Left ventricle myocardium inferior (tissue), 1 donor: ENCODE data around the gene ABHD10. TPM values are rescaled to one million over a fixed set of nuclear protein-coding genes. Genes with fewer than 3 reads are reported as not detected.

Experiments
- DNase-seq: peaks from one replicate; pipeline ENCODE4 v3.0.0-alpha.2; 2020
- H3K27ac ChIP-seq: fragments of 200-600 bp; replicated peaks from 2 replicates; pipeline ENCODE4 v1.8.0; 2021
- H3K27me3 ChIP-seq: fragments of 200-600 bp; 2 replicates; pipeline ENCODE4 v1.8.0; 2021; ENCODE audit warnings: low read depth
- H3K36me3 ChIP-seq: fragments of 200-600 bp; 2 replicates; pipeline ENCODE4 v1.8.0; 2021
- H3K4me1 ChIP-seq: fragments of 200-600 bp; 2 replicates; pipeline ENCODE4 v1.8.0; 2021
- H3K4me3 ChIP-seq: fragments of 200-600 bp; 2 replicates; pipeline ENCODE4 v1.8.0; 2021; ENCODE audit warnings: mild to moderate bottlenecking, moderate library complexity
- H3K9me3 ChIP-seq: fragments of 200-600 bp; replicated peaks from 2 replicates; pipeline ENCODE4 v1.8.0; 2021
- CTCF ChIP-seq: fragments of 200-600 bp; IDR thresholded peaks from 2 replicates; pipeline ENCODE4 v1.8.0; 2021; ENCODE audit warnings: antibody characterized with exemption, mild to moderate bottlenecking, borderline replicate concordance
- intact Hi-C: fragments of 100-400 bp; cut with micrococcal nuclease; formaldehyde crosslinking; loops from one replicate; pipeline ENCODE4 v1.11.0; 2022
- total RNA-seq: library from RNA; stranded (reverse); fragmentation: NEBNext Ultra II Directional; extraction: Animal tissue kit (Norgen Biotek cat#: 25700); gene quantifications from one replicate; pipeline ENCODE4 v1.2.1, GENCODE V29; 2021
- donor health status: DM: no; HTN: yes; CAD: no; lungs with severe emphysema.

Gene ABHD10
- total RNA-seq, 1 donor from 2014 or later = 62.7 TPM

DNA sequence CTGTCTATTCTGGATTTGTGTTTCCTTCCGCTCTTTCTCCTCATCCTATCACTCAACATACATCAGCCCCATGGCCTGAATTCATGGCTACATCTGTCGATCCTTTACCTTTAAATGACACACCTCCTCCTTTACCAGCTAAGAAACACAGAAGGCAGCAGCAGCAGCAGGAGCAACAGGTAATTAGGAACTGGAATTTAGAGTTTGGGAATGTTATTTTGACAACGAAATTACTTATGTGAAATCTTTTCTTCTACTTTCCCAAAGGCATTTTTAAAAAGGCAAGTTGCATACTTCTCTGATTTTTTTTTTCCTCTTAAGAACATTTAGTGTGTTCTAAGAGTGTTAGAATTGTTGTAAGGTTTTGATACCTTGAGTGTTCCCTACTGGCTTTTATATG lies 29.1 kb upstream of the ABHD10 start:
- intact Hi-C loops = no loop called here
- Histone ChIP-seq H3K4me3 (no peak overlapping the region), H3K27ac (no peak overlapping the region), H3K4me1 (peaks cover 39% of the 10 kb centered on the region), H3K27me3 (no peaks in the 10 kb centered on the region), H3K36me3 (peaks cover 80% of the 10 kb centered on the region), H3K9me3 (no peaks in the 10 kb centered on the region)
- no peak for DNase-seq
- TF ChIP-seq CTCF = no peak

- H3K36me3 ChIP-seq = peaks cover 81% of the 10 kb centered on the region
- intact Hi-C loops = no loop called here
- TF ChIP-seq CTCF = no peak
Measured at GRCh38 chr3:111951032-111951431, 27.8 kb upstream of the ABHD10 start.

GRCh38 chr3:111952086-111952485 lies 26.7 kb upstream of the ABHD10 start:
- Histone ChIP-seq H3K27me3 (no peaks in the 10 kb centered on the region), H3K9me3 (no peaks in the 10 kb centered on the region), H3K4me3 (no peak overlapping the region), H3K4me1 (peaks cover 46% of the 10 kb centered on the region), H3K27ac (no peak overlapping the region), H3K36me3 (peaks cover 83% of the 10 kb centered on the region)
- intact Hi-C loops = no loop called here
- no peak for DNase-seq
- TF ChIP-seq CTCF = no peak

More at GRCh38 chr3:111951032-111951431, 27.8 kb upstream of the ABHD10 start:
- no peak for DNase-seq
- no peaks in the 10 kb centered on the region for H3K27me3 ChIP-seq
- no peak overlapping the region for H3K4me3 ChIP-seq
- no peaks in the 10 kb centered on the region for H3K9me3 ChIP-seq
- H3K27ac ChIP-seq = no peak overlapping the region
- H3K4me1 ChIP-seq = peaks cover 44% of the 10 kb centered on the region

DNA sequence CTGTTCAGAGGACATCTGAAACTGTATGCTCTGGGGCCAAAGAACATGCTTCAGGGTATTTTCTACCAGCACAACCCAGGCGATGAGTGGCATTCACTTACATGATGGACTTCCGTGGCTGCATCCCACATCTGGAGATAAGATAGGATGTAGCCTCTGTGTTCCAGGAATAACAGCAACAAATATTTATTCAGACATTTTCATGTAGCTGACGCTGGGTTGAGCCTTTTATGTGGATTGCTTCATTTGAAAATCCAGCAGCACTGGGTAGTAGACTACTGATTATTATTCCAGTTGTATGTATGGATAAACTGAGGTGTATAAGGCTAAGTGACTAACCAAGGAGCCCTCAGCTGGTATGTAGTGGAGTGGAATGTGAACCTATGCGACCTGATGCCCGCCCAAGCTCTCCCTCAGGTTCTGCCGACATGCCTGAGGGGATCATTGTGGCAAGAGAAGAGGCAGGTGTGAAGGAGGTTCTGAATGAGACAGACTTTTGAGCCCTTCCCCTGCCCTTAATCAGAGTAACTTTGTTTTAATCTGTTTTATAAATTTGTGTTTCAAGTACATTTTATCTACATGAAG lies 25.9 kb upstream of the ABHD10 start:
- Histone ChIP-seq H3K27me3 (no peaks in the 10 kb centered on the region), H3K9me3 (no peaks in the 10 kb centered on the region), H3K36me3 (peaks cover 78% of the 10 kb centered on the region), H3K4me1 (peaks cover 50% of the 10 kb centered on the region), H3K4me3 (no peak overlapping the region), H3K27ac (no peak overlapping the region)
- DNase-seq = no peak
- TF ChIP-seq CTCF = no peak
- intact Hi-C loops = no loop called here

- Histone ChIP-seq H3K4me3 (no peak overlapping the region), H3K27me3 (no peaks in the 10 kb centered on the region), H3K36me3 (peaks cover 73% of the 10 kb centered on the region), H3K9me3 (no peaks in the 10 kb centered on the region), H3K4me1 (peaks cover 50% of the 10 kb centered on the region), H3K27ac (no peak overlapping the region)
- DNase-seq = no peak
- no peak for TF ChIP-seq CTCF
- intact Hi-C loops = no loop called here
Measured at GRCh38 chr3:111954228-111954990, 24.4 kb upstream of the ABHD10 start.
